HG03571 (cell line): ENCODE data around the gene CEP131.

ENCODE experiments used
- ATAC-seq: cut with Tn5 transposase; IDR thresholded peaks from one replicate; pipeline ENCODE4 v1.9.1; 2021; ENCODE audit not compliant: unreplicated experiment

CEP131 gene

DNA sequence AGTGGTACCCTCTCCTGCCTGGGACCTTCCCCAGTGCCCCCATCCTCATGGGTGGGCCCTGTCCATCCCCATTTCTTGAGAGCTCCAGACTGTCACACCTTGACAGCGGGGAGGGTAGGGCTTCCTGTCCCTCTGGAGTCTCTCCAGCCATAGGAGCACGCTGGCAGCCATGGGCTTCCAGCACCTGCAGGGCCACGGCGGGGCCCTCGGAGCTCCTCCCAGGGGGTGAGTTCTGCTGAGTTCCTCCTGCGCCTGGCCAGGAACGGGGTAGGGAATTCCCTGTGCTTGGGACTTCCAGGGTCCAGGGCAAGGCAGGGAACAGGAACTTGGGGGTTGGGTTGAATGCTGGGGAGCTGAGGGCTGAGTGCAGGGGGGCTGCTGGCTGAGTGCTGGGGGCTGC, 33.7 kb downstream of the CEP131 start:
- ATAC-seq: no peak

DNA sequence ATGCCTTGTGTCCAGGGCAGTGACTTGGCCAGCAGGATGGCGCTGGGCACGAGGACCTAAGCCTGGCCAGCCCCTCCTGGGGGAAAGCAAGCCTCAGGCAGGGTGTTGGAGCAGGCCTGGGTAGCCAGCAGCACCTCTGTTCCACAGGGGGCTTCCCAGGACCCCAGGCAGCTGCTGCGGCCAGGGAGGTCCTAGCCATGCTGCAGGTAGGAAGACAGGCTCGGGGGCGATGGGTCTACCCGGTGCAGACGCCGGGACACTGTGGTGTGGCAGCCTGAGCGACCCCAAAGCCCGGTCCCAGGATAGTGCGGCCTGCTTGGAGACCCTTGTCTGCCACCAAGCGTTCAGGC, 34.3 kb downstream of the CEP131 start:
- ATAC-seq: no peak

DNA sequence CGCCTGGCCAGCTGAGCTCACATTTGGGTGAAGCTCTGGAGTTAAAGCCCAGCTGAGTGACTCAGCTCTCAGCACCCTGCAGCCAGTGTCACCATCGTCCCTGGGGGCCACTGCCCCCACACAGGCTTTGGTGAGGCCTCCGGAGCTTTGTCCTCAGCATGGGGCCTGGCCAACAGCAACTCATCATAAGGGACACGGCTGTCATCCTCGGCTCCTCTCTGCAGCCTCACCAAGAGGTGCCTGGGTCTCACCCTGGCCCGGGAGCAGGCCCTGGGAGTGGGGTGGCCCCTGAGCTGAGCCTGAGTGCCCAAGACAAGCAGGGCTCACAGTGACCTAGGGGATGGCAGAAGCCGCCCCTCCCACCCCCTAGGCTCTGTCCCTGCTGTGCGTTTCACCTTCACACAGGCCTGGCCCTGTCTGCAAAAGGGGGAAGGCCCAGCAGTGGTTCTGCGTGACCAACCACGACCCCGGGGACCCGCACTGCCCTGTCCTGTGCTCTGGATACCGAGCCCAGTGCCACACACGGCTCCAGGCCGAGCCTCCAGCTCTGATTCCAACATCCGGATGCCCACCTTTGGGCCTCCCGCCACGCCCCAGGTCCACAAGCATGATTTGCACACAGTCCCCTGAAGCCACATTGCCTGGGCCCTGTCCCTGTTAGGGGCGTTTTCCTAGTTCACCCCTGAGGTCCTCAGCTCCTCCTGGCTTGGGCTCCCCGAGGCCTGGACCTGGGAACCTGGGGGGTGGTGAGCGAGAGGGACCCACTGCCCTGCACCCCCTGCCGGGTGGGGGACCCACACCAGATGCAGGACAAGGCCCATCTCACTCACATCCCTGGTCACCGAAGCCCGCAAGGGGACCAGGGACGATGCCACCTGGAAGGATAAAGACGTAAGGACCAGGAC, 34.9 kb downstream of the CEP131 start:
- no peak for ATAC-seq

DNA sequence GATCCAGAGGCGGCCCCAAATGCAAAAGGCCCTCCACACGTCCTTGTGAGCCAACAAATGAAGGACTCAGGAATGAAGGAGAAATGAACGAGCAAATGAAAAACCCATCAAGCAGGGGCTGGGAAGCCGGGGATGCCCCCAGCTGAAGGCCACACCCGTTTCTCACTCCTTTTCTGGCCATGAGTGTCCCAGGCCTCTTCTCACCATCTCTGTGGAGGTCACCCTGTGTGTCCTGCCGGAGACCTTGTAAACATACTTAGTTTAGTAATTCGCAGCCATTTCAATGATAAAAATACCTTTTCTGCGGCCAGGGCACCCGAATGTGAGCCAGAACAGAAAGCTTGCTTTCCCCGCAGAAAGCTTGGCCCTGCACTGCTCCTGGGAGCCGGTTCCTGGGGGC, 35.6 kb downstream of the CEP131 start:
- no peak for ATAC-seq

DNA sequence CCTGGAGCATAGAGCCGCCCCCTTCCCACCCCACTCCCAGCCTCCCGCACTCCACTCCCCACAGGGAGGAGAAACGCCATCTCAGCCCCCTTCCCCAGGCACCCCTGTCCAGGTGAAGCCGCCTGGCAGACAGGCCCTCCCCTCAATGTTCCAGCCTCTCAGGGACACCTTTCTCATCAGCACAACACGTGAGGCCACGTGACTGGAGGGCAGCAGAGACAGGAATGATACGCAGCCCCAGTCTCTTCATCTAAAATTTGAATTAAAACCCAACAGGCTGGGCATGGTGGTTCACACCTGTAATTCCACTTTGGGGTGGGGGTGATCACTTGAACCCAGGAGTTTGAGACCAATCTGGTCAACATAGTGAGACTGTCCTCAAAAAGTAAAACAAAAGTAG, 36.6 kb downstream of the CEP131 start:
- ATAC-seq: no peak

DNA sequence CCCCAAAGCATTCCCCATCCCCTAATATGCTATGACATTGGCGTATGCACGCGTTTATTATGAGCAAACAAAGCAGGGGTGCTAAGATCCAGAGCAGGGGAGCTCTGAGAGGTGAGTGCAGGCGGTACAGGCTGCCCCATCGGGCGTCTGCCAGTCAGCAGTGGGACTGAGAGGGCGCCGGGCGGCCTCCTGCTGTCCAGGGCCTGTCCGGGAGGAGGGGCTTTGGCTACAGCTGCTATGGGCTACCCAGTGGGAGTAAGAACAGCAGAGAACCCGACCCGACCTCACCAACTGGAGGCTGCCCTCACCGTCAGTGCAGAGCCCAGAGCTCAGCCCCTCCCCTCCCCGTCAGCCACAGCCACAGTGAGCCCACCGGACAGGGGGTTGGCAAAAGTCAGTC, 38.2 kb downstream of the CEP131 start:
- no peak for ATAC-seq

DNA sequence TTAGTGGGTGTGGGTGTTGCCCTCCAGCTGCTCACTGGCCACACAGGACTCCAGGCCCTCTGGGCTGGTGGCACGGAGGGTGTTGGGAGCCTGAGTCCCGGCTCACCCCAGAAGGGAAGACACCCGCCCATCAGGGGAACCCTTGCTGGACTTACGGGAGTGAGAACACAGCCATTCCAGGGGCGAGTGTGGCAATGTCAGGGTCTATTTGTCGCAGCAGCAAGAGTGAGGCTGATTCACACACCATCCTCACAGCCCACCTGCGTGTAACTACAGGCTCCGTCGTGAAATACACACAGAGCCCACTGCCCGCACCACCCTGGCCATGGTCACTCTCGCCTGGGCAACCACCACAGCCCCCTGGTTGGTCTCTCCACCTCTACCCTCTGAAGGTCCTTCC, 39.0 kb downstream of the CEP131 start:
- no peak for ATAC-seq

DNA sequence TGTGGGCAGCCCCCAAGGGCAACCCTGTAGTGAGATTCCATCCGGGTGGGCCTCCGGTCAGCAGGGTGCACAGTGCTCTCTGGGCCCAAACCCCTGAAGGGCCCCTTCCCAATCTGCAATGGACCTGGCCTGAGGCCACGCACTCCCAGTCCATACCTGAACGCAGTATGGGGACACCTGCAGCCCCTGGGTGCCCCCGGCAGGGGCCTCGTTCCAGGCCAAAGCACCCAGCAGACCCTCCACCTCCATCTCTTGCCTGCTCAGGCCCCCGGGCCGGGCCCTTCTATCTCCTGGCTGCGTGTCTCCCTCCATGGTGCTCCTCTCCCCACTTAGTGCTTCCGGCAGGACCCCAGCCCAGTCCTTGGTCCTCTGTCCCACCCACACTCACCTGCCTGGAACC, 39.4 kb downstream of the CEP131 start:
- ATAC-seq: no peak

DNA sequence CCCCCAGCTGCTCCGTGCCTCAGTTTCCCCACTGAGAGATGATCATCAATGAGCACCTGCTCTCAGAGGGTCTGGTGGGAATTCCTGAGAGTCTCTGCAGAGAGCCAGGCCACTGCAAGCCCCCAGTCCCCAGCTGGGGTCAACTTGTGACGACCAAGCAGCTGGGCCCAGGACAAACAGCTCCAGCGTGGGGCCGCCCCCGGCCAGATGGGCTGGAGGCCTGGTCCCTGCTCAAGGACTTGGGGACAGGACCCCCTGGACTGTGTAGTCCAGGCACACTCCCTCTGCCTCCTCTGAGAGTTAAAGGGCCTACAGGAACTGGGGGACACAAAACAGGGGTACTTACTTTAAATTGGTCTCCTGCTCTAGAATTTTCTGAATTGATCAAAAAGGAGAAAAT, 40.2 kb downstream of the CEP131 start:
- no peak for ATAC-seq

DNA sequence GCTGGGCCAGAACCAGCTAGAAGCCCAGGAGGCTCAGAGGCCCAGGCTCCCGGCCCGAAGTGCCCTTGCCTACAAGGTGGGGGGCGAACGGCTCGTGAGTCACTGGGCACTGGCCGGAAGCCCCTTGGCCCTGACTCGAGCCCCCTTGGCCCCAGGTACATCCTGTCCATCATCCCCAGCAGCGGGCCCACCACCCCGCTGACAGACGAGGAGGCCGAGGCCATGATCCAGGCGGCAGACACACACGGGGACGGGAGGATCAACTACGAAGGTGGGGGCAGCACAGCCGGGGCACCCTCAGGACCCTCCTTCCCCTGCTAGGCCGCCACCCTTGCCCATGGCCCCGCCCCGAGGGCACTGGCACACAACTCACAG, 41.0 kb downstream of the CEP131 start:
- no peak for ATAC-seq

DNA sequence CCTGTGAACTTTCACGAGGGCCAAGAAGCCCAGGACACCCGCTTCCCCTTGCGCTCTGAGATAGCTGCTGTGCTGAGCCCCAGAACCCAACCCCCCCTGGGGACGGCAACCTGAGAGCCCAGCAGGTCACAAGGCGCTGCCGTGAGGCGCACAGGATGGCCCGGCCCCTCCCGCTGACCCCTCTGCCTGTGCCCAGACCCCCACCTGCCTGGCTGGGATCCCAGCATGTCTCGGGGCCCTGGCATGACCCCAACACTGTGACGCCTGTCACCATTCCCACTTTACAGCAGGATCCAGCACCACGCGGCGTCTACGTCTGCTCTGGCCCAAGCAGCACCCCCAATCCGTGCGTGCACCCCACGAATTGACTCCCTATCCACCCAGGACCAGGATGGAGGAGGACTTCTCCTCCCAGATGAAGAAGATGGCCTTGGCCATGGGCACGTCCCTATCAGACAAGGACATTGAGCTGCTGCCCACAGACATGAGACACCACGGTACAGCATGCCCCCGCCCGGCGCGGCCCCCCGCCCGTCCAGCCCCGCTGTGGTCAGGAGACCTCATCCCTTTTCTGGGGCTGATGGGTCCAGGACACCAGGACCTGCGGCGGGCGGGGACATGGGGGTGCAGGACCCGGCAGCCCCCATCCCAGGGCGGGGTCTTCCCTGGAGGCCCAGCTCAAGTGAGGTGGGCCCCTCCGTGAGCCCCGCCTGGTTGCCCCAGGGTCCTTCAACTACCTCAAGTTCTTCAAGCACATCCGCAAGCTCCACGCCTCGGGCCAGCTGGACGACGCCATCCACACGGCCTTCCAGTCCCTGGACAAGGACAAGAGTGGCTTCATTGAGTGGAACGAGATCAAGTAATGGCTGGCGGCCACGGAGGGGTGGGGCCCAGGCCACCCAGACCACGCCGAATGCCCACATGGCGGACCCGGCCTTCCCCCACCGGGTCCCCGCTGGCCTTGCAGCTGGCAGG, 41.6 kb downstream of the CEP131 start:
- ATAC-seq: no peak

DNA sequence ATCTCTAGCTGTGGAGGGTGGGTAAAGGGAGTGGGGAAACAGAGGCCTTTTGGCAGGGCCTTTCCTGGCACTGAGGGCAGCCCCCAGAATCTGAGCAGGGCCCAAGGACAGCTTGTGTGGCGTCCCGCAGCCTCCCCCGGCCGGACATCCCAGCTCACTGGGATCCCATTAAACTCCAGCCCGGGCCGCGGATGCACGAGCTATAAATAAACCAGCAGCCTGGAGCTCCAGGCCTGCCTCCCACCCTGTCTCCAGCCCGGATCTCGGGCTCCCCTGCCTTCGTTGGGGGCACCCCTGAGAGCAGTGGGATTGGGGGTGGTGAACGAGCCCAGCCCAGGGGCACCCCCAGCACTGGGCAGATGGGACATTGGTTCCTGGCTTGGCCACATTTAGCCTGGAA, 42.9 kb downstream of the CEP131 start:
- no peak for ATAC-seq

DNA sequence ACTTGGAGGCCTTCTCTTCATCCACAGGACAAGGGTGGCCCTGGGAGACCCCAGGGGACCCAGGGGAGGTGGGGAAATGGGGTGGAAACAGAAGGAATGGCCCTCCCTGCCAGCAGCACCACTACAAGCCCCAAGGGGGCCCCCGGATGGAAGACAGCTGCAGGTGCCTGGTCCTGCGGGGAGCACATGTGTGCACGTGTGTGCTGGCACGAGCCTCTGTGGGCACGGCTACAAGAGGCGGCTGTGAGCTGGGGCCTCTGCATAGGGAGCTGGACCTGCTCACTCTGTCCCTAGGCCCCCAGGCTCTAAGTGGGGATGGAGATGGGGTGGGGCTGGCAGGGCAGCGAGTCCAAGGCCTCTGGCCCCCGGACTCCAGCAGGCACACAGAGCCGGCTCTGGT, 43.5 kb downstream of the CEP131 start:
- ATAC-seq: no peak

DNA sequence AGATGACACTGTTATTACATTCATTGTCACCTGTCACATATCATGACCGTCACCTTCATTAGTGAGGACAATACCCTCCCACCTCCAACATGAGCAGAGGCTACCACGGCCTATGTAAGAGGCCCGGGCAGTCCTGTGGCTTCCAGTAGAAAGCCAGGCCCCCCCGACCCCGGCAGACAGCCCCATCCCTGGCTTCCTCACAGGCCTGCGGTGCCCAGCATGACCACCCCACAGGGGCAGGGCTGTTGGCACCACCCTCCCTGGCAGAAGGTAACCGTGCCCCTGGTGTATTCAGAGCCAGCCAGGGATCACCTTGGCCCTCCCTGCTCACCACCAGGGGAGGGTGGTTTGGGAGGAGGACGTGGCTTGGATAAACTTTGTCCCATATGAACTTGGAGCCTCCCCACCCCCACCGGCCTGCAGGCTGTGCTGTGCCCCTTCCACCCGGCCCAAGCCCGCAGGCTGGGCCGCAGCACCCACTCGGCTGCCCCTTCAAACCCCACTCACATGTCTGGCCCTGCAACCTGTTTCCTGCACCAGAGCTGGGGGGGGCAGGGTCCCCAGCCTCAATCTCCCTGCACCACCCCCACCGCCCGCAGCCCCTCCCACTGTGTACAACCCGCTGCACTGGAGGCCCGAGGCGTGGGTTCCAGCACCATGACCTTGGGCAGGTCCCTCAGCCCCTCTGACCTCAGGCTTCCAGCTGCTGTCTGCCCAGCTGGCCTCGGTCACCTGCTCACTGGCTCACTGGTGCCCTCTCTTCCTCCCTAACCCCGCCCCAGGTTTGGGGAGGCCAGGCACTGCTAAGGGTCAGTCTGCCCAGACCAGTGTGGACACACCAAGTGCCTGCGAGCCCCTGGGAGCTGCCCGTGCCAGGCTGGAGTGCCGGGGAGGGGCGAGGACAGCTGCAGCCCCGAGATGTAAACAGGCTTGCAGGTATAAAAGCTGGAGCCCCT, 44.4 kb downstream of the CEP131 start:
- ATAC-seq: no peak

DNA sequence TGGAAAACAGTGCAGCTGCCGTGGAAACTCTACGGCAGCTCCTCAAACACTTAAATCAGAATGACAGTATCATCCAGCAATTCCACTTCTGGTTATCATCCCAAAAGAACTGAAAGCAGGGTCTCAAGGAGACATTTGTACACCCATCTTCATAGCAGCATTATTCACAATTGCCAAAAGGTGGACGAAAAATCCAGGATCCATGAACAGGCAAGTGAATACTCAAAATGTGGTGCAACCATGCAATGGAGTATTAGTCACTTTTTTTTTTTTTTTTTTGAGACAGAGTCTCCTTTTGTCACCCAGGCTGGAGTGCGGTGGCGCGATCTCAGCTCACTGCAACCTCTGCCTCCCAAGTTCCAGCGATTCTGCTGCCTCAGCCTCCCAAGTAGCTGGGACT, 46.1 kb downstream of the CEP131 start:
- ATAC-seq: no peak

DNA sequence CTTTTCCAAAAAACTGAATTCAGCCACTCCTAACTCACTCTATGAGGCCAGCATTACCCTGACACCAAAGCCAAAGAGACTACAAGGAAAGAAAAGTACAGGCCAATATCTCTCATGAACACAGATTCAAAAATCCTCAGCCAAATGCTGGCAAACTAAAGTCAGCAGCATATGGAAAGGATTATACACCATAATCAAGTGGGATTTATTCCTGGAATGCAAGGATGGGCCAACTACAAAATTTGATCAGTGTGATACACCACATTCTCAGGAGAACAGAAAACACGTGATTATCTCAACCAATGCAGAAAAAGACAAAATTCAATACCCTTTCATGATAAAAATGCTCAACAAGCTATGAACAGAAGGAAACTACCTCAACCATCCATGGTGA, 49.0 kb downstream of the CEP131 start:
- no peak for ATAC-seq

DNA sequence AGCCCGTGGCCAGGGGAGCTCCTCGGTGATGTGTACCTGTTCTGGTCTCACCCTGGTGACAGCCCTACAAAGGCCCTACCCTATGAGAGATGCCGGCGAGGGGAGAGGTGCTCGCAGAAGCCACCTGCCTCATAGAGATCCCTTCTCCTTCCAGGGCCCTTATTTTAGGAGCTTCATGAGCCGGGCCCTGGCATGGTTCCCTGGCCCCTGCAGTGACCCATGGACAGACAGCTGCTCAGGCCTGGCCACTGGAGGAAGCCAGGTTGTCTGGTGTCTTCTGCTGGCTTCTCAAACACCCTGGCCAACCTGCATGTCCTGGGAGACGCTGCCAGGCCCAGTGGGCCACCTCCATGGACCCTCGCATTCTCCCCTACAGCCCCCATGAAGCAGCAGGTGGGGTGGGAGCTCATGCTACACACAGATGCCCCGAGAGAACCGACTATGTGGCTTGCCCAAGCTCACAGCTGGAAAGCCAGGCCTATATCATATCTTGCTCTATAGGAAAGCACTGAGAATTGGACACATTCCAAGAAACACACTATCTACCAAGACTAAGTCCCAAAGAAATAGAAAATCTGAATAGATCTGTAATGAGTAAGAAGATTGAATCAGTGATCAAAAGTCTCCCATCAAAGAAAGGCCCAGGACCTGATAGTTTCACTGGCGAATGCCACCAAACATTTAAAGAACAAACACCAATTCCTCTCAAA, 49.6 kb downstream of the CEP131 start:
- ATAC-seq: no peak

DNA sequence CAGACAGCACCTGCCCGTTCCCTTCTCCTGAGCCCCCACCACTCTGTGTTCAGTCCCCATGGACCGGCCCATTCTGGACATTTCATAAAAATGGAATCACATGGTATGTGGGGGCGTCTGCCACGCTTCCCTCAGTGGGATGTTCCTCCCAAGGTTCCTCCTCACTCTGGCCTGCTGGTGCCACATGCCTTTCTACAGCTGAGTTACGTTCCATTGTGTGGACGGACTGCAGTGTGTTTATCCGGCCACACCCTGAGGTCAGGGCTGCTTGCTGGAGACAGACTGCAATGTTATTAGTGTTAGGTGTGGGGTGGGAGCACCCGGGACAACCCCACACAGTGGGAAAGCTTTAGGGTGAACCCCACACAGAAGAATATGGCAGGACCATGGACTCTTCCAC, 50.8 kb downstream of the CEP131 start:
- ATAC-seq: no peak

DNA sequence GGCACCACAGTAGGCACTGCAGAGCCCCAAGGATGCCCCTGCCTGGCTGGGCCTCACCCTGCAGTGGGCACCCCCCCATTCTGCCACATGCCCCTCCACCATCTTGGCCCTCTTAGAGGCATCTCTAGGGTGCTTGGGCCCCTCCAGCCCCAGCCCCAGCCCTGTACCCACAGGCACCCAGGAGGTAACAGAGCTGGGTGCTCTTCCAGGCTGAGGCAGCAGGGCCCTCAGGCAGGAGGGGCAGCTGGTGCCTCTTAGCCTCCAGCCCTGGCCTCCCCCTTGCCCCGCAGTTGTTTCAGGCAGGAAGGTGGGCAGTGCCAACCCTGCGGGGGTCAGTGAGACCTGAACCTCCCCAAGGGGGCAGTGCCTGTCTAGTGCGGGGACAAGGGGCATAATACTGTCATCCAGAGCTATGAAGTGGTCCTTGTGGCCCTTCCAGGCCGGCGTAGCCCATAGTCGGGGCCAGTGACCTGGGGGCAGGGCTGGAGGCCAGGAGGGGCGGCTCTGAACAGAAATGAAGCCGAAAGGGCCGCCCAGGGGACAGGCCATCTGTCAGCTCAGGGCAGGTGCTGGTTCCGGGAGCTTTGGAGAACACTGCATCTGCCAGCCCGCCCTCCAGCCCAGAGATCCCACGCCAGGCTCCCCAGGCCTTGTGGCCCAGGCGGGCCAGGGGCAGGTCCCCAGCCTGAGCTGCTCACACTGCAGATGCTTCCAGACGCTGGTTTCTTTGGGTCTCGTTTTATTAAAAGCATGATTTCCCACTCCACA, 51.9 kb downstream of the CEP131 start:
- no peak for ATAC-seq

DNA sequence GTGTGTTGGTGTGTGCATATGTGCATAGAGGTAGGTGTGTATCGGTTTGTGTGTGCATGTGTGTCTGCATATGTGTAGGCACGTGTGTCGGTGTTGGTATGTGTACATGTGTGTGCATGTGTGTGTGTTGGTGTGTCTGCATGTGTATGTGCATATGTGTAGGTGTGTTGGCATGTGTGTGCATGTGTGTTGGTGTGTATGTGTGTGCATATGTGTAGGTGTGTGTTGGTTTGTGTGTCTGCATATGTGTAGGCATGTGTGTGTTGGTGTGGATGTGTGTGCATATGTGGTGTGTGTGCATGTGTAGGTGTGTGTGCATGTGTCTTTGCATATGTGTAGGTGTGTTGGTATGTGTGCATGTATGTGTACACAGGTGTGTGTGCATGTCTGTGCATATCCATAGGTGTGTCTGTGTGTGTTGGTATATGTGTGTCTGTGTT, 52.9 kb downstream of the CEP131 start:
- ATAC-seq: no peak
